Mucosa of descending colon (tissue), 3 donors: ENCODE measurements around the gene SULF2. TPM values are rescaled to one million over a fixed set of nuclear protein-coding genes. Genes with fewer than 3 reads are reported as not detected.

Source experiments
- ATAC-seq: fragments of 200-7000 bp; cut with Tn5 transposase; one replicate; pipeline ENCODE4 v1.9.1; 2020; ENCODE audit warnings: mild to moderate bottlenecking, moderate library complexity
- DNase-seq, 3 donors: peaks; one replicate each; pipeline ENCODE4 v3.0.0-alpha.2; 2020
- H3K36me3 ChIP-seq: fragments of 200-600 bp; one replicate; pipeline ENCODE4 v1.8.0; 2021; ENCODE audit warnings: low read depth, mild to moderate bottlenecking
- H3K4me1 ChIP-seq: fragments of 200-600 bp; one replicate; pipeline ENCODE4 v1.8.0; 2021; ENCODE audit warnings: low read depth, mild to moderate bottlenecking
- H3K4me3 ChIP-seq: fragments of 200-600 bp; one replicate; pipeline ENCODE4 v1.8.0; 2021; ENCODE audit warnings: mild to moderate bottlenecking
- H3K9me3 ChIP-seq: fragments of 200-600 bp; one replicate; pipeline ENCODE4 v1.8.0; 2021; ENCODE audit warnings: mild to moderate bottlenecking
- intact Hi-C, 2 donors: fragments of 100-400 bp; cut with DNase I in 1 of 2; cut with micrococcal nuclease in 1 of 2; formaldehyde crosslinking; loops; one replicate each; pipeline versions ENCODE4 v1.11.0 to v1.11.1; 2022; cut with DNase I, micrococcal nuclease
- total RNA-seq, 3 donors: library from RNA; stranded (reverse); fragmentation: NEBNext Ultra II Directional in 2 of 3; extraction: Animal tissue kit (Norgen Biotek cat#: 25700) in 2 of 3; gene quantifications; one replicate each; pipeline versions ENCODE4 v1.2.1 to v1.2.4, GENCODE V29; 2021 to 2023
- TF ChIP-seq, protein P1 (sequence below): fragments of 200-600 bp; IDR thresholded peaks from one replicate; pipeline ENCODE4 v1.8.0; 2022; ENCODE audit warnings: antibody characterized with exemption, mild to moderate bottlenecking
- donor health status: DM: no; HTN: no; CAD: no; lungs with moderate emphysema.
- donor health status: DM: no; HTN: no; CAD: no.
- donor health status: DM: no; HTN: yes; CAD: no.

SULF2 gene
- total RNA-seq, 3 donors from 2014 or later: 102 to 181 (median 144) TPM

DNA sequence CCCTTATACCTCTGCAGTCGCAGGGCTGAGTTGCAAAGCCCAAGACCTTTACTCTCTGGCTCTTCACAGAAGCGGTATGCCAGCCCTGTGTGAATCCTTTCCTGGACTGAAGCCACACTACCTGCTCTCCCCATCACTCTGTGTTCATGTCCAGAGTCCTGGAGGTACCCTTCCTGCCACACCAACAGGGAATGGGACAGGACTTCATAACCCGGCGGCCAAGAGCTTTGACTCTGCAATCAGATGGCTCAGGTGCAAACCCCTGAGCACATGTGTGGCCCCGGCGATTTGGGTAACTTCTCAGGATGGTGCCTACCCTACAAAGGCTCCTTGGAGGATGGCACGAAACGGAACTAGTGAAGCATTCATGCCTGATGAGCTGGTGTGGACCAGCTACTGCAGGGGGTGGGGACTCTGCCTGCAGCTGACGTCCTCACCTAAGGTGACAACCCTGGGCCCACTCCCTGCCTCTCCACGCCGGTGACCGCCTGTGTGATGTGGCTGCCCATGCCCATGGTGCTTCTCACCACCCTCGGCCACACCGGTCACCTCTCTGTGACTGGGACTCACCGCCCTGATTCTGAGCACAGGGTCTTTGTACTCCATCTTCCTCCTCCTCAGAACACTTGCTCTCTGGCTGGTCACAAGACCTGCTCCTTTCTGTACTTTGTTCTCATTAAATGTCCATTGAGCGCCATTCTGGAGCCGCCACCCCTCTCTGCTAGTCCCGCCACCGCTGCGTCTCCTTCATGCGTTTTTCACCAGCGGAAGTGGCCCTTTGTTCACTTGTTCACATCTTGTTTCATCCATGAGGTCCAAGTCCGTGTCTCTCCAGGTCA lies 116.7 kb downstream of the SULF2 start:
- H3K4me1 ChIP-seq: no peaks in the 10 kb centered on the region
- H3K9me3 ChIP-seq: no peaks in the 10 kb centered on the region
- TF ChIP-seq, protein P1, sequence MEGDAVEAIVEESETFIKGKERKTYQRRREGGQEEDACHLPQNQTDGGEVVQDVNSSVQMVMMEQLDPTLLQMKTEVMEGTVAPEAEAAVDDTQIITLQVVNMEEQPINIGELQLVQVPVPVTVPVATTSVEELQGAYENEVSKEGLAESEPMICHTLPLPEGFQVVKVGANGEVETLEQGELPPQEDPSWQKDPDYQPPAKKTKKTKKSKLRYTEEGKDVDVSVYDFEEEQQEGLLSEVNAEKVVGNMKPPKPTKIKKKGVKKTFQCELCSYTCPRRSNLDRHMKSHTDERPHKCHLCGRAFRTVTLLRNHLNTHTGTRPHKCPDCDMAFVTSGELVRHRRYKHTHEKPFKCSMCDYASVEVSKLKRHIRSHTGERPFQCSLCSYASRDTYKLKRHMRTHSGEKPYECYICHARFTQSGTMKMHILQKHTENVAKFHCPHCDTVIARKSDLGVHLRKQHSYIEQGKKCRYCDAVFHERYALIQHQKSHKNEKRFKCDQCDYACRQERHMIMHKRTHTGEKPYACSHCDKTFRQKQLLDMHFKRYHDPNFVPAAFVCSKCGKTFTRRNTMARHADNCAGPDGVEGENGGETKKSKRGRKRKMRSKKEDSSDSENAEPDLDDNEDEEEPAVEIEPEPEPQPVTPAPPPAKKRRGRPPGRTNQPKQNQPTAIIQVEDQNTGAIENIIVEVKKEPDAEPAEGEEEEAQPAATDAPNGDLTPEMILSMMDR: no peak
- DNase-seq: no peak
- intact Hi-C loops: loop anchor here in 1 of 2 donors (10.0 kb wide), 1 partner anchor 116 kb away; the partner anchor contains the start of gene SULF2
- no peak overlapping the region for H3K4me3 ChIP-seq
- H3K36me3 ChIP-seq: no peaks in the 10 kb centered on the region
- no peak for ATAC-seq

DNA sequence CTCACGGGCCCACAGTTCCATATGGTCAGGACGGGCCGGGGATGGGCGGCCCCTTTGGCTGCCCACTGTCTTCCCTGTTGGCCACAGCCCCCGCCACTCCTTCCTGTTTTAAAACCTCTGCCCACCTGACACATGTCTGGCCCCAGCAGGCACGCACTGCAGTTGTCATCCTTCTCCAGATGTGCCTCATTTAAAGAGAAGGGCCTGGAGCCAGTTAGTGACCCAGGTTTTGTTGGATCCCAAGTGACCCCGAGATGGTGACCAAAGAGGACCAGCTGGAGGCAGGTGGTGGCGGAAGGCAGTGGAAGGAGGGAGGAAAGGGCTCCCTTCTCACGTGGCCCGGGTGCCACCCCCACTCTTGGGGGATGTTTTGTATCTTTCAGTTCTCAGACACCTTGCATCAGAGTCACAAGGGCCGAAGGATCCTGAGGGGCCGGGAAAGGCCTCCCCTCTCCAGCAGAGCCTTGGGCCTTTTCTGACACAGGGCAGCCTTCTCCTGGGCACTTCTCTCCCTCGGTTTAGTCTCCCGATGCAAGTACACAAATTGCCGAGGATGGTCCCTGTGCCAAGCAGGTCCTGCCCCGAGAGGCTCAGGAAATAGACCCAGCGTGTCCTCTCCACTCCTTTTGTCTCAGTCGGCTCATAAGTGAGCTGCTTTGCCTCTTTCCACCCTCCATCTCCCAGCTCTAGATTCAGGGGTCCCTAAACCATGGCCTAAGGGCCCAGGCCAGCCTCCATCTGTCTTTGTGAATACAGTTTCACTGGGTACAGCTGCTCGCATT lies 117.6 kb downstream of the SULF2 start:
- no peak overlapping the region for H3K4me3 ChIP-seq
- no peaks in the 10 kb centered on the region for H3K9me3 ChIP-seq
- TF ChIP-seq, protein P1: no peak
- no peak for DNase-seq
- no peaks in the 10 kb centered on the region for H3K36me3 ChIP-seq
- no peaks in the 10 kb centered on the region for H3K4me1 ChIP-seq
- intact Hi-C loops: loop anchor here in 1 of 2 donors (10.0 kb wide), 1 partner anchor 117 kb away; the partner anchor contains the start of gene SULF2
- ATAC-seq: no peak

DNA sequence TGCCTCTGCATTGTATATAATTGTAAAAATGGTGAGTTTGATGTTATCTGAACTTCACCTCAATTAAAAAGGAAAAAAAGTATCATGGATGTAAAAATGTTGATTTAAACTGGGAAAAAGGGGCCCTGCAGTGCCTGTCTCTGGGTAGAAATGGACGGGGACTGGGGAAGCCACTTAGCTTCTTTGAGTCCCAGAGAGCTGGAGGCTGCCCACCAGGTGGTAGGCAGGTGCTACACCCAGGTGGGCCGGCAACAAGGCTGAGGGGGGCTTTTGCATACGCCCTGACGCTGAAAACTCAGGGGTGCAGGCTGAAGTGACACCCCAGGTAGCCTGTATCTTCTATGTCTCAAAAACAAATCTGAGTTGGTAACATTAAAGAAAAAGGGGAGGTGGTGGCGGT lies 118.2 kb downstream of the SULF2 start:
- H3K36me3 ChIP-seq: no peaks in the 10 kb centered on the region
- intact Hi-C loops: loop anchor here in 1 of 2 donors (10.0 kb wide), 1 partner anchor 118 kb away; the partner anchor contains the start of gene SULF2
- no peaks in the 10 kb centered on the region for H3K4me1 ChIP-seq
- no peak overlapping the region for H3K4me3 ChIP-seq
- DNase-seq (no peak), ATAC-seq (no peak)
- TF ChIP-seq, protein P1: no peak
- no peaks in the 10 kb centered on the region for H3K9me3 ChIP-seq

DNA sequence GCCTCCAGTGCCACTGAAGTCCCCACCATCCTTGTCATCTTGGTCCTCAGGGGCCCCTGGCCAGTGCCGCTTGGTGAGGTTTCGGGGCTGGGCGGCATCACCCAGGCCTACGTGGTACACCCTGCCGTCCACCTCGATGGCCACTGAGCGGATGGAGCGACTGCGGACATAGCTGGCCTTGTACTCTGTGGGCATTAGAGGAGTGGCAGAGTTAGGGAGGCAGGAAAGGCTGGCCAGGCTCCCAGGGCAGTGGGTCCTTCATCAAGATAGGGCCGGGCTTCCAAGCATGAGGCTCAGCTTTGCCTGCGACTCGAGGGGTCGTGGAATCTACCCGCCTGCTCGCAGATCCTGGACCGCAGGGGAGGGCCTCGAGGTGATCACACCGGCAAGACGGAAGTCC lies 119.0 kb downstream of the SULF2 start:
- H3K4me3 ChIP-seq: no peak overlapping the region
- no peaks in the 10 kb centered on the region for H3K36me3 ChIP-seq
- DNase-seq: no peak
- no peaks in the 10 kb centered on the region for H3K4me1 ChIP-seq
- no peak for ATAC-seq
- intact Hi-C loops: loop anchor here in 1 of 2 donors (10.0 kb wide), 1 partner anchor 118 kb away; the partner anchor contains the start of gene SULF2
- TF ChIP-seq, protein P1: no peak
- no peaks in the 10 kb centered on the region for H3K9me3 ChIP-seq

DNA sequence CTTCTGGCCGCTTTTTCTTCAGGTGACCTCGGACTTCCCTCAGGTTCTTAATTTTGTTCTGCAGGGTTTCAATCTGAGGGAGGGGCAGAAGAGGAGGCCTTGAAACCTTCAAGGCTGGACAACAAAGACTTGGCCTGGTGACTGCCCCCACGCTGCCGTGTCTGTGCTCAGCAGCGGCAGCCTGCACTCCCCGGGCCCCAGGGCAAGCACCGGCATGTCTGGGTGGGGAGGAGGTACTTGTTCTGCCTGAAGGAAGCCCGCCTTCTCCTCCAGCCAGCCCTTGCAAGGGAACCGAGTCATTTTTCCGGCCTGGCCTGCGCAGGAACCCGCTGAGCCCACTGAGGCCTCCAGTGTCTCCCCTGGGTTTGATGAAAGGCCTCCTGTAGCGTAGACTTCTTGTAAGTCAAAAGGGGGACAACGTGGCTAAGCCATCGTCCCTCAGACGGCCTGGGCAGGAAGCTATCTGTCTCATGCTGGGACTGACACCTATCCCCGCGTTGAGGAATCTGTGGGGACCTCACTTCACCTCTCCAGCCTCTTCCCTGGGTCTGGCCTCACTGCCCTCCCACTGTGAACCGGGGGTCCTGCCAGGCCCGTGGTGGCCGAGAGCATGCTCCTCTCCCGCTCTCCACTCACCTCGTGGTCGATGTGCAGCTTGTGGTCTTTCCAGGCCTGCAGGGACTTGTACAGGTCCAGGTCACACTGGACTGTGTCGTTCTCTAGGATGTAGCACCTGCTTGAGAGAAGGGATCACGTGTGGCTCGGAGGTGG lies 119.9 kb downstream of the SULF2 start:
- TF ChIP-seq, protein P1: no peak

More for the DNA sequence above, 119.9 kb downstream of the SULF2 start:
- H3K9me3 ChIP-seq: no peaks in the 10 kb centered on the region
- no peak overlapping the region for H3K4me3 ChIP-seq
- no peak for DNase-seq
- no peak for ATAC-seq
- intact Hi-C loops: loop anchor here in 1 of 2 donors (10.0 kb wide), 1 partner anchor 119 kb away; the partner anchor contains the start of gene SULF2
- H3K36me3 ChIP-seq: no peaks in the 10 kb centered on the region
- H3K4me1 ChIP-seq: no peaks in the 10 kb centered on the region
